ENCODE measurements around the gene RANBP3L.

RANBP3L gene

DNA sequence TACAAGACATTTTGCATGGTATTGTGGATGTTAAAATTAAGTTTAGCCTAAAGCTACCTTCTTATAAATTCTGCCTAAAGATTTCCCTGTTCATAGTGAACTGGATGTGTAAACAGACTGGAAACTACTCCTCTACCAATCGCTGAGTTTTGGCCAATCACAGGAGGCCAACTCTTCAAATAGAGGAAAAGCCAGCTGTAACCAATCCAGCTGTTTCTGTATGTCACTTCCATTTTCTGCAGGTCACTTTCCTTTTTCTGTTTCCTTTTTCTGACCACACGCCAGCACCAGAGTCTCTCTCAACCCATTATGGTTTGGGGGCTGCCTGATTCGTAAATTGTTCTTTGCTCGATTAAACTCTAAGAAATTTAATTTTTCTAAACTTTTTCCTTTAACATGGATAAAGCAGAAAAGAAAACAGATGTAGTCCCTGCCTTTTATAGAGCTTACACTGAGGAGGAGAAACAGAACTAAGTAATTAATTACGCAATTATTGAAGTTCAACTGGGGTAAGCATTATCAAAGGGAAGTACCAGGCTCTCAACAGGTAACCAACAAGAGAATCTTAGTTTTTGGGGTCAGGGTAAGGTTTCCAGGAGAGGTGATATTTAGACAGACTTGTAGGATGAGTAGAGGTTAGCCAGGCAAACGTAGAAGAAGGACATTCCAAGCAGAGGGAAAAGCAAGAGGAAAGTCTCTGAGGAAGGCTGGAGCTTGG is 27.7 kb downstream of the RANBP3L start:
- TF ChIP-seq POLR2AphosphoS5 (IDR thresholded peaks at IDR 0.05; ENCODE audit: low read depth, low read length) (no peak), REST (IDR thresholded peaks at IDR 0.05; ENCODE audit: insufficient read depth in 1 of 2, low read depth in 2 of 2, low read length in 2 of 2) (no peak), TAF1 (IDR thresholded peaks at IDR 0.05; ENCODE audit: borderline replicate concordance, insufficient read depth, low read length) (no peak), FOXP2 (optimal IDR thresholded peaks at IDR 0.05; ENCODE audit: borderline replicate concordance, extremely low read depth, extremely low read length, insufficient read depth) (no peak), SIN3A (IDR thresholded peaks at IDR 0.05; ENCODE audit: borderline replicate concordance, insufficient read depth, low read length) (no peak)

- TF ChIP-seq POLR2AphosphoS5 (IDR thresholded peaks at IDR 0.05; ENCODE audit: low read depth, low read length) (no peak), SIN3A (IDR thresholded peaks at IDR 0.05; ENCODE audit: borderline replicate concordance, insufficient read depth, low read length) (no peak)
Measured at GRCh38 chr5:36272136-36272690, 29.5 kb downstream of the RANBP3L start.

GRCh38 chr5:36270876-36271575 is 30.7 kb downstream of the RANBP3L start:
- no peak for TF ChIP-seq REST (IDR thresholded peaks at IDR 0.05; ENCODE audit: insufficient read depth in 1 of 2, low read depth in 2 of 2, low read length in 2 of 2)
- TF ChIP-seq SIN3A (IDR thresholded peaks at IDR 0.05; ENCODE audit: borderline replicate concordance, insufficient read depth, low read length): no peak
- no peak for TF ChIP-seq FOXP2 (optimal IDR thresholded peaks at IDR 0.05; ENCODE audit: borderline replicate concordance, extremely low read depth, extremely low read length, insufficient read depth)
- TF ChIP-seq TAF1 (IDR thresholded peaks at IDR 0.05; ENCODE audit: borderline replicate concordance, insufficient read depth, low read length): no peak
- no peak for TF ChIP-seq POLR2AphosphoS5 (IDR thresholded peaks at IDR 0.05; ENCODE audit: low read depth, low read length)

- TF ChIP-seq SIN3A (IDR thresholded peaks at IDR 0.05; ENCODE audit: borderline replicate concordance, insufficient read depth, low read length) (no peak), POLR2AphosphoS5 (IDR thresholded peaks at IDR 0.05; ENCODE audit: low read depth, low read length) (no peak), TAF1 (IDR thresholded peaks at IDR 0.05; ENCODE audit: borderline replicate concordance, insufficient read depth, low read length) (no peak), REST (IDR thresholded peaks at IDR 0.05; ENCODE audit: insufficient read depth in 1 of 2, low read depth in 2 of 2, low read length in 2 of 2) (no peak), FOXP2 (optimal IDR thresholded peaks at IDR 0.05; ENCODE audit: borderline replicate concordance, extremely low read depth, extremely low read length, insufficient read depth) (no peak)
Measured at GRCh38 chr5:36270175-36270574, 31.5 kb downstream of the RANBP3L start.

- TF ChIP-seq TAF1 (IDR thresholded peaks at IDR 0.05; ENCODE audit: borderline replicate concordance, insufficient read depth, low read length) (no peak), FOXP2 (optimal IDR thresholded peaks at IDR 0.05; ENCODE audit: borderline replicate concordance, extremely low read depth, extremely low read length, insufficient read depth) (no peak), POLR2AphosphoS5 (IDR thresholded peaks at IDR 0.05; ENCODE audit: low read depth, low read length) (no peak), REST (IDR thresholded peaks at IDR 0.05; ENCODE audit: insufficient read depth in 1 of 2, low read depth in 2 of 2, low read length in 2 of 2) (no peak), SIN3A (IDR thresholded peaks at IDR 0.05; ENCODE audit: borderline replicate concordance, insufficient read depth, low read length) (no peak)
Measured at GRCh38 chr5:36269478-36269877, 32.2 kb downstream of the RANBP3L start.

All from PFSK-1 (cell line).